ENCODE results near the gene NSD2.

DNA sequence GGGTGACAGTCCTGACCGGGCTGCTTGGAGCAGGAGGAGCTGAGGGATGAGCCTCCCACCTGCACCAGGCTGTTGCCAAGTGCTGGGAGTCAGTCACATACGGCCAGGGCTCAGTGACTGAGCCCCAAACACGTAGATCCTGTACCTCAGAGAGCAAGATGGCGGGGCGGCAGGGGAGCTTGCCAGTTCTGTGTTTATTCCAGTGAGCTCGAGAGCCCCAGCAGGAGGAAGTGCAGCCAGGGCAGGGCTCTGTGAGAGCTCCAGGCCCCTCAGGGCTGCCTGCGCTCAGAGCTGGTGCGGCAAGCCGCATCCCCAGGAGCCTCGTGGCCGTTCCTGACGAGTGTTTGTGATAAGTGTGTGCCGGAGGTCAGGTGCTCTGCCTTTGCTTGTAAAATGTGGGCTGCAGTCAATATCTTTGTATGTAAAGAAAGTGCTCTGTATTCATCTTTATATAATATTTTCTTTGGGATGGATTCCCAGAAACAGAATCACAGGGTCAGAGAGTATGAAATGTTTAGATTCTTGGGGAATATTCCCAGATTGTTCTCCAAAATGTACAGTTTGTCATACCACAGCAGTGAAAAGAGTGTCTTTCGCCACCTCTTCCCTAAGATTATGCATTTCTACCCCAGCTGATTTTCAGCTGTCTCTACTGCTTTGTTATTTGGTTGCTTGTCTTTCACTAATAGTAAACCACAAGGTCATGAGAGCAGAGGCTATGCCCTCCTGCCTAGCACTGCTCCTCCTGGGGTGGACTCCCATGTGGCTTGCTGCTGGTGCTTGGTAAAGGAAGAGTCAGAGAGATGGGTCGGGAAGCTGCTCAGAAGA lies 87.3 kb downstream of the NSD2 start:
- TF ChIP-seq CTCF (IDR thresholded peaks at IDR 0.05) (no peak), ZFX (IDR thresholded peaks at IDR 0.05; ENCODE audit: borderline replicate concordance) (no peak)
